Stimulated activated CD8-positive, alpha-beta memory T cell treated with anti-CD3 and anti-CD28 coated beads, Interleukin-2, amount 100 ng/mL, for 1 hour (primary cell): ENCODE data around the gene ANKUB1.

Experiments used
- DNase-seq, 2 donors: peaks; one replicate each; pipeline ENCODE4 v3.0.0-alpha.2; 2020; ENCODE audit warnings: low read depth in 2 of 2

ANKUB1 gene

DNA sequence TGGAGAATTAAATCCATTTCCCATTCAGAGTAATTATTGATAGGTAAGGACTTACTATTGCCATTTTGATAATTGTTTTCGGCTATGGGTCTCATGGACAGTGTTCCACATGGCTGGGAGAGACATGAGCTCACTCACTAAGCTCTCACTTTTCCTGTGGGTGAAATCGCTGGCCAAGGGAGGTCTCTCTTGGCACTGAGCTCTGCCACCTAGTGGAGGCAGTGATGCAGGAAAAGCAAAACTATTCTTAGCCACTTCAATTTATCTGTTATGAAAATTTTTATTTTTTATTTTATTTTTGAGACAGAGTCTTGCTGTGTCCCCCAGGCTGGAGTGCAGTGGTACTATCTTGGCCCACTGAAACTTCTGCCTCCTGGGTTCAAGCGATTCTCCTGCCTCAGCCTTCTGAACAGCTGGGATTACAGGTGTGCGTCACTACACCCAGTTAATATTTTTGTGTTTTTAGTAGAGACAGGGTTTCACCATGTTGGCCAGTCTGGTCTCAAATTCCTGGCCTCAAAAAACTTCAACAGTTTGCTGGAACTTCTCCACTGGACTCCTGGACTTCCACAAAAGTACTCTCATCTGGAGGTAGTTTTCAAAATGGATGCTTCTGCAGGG is 16.0 kb upstream of the ANKUB1 start:
- peak; percentile 26 to 27 for DNase-seq

GRCh38 chr3:149806171-149806778 is 13.9 kb upstream of the ANKUB1 start:
- no peak for DNase-seq

DNA sequence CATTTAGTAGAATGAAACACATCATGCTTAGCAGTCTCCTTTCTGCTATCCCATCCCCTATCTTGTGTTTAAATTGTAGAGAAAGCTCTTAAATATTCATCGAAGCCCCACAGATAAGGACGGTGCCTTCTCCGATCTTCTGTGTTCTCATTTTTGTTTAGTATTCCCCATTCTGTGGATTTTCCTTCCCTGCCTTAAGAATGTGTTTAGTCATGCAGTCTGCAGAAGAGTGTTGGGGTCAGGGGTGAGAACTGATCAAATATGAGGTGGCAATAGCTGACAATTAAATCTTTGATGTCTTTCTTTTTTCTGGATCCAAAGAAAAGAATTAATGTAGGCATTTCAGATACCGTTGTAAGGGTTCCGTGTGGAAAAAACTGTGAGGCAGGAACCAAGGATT is 9.3 kb upstream of the ANKUB1 start:
- DNase-seq: no peak

GRCh38 chr3:149801195-149801594 is 8.8 kb upstream of the ANKUB1 start:
- no peak for DNase-seq

DNA sequence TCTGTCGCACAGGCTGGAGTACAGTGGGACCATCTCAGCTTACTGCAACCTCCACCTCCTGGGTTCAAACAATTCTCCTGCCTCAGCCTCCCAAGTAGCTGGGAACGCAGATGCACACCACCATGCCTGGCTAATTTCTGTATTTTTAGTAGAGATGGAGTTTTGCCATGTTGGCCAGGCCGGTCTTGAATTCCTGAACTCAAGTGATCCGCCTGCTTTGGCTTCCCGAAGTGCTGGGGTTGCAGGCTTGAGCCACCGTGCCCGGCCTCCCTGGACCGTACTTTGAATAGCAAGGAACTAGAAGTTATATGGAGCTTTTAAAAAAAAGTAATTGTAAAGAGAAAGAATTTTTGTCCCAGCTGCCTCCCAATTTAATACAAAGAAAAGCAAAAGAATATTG is 8.3 kb upstream of the ANKUB1 start:
- DNase-seq: no peak

DNA sequence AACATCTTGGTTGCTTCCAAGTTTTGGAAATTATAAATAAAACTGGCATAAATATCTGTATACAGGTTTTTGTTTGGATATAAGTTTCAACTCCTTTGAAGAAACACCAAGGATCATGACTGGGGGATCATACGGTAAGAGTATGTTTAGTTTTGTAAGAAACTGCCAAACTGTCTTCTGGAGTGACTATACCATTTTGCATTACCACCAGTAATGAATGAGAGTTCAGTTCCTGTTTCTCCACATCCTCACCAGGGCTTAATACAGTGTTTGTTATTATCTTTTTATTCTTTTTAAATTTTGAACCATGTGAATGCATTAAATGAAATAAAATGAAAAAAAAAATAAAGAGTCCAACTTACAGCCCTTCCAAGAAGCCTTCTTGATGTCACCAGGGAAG is 3.7 kb upstream of the ANKUB1 start:
- no peak for DNase-seq

DNA sequence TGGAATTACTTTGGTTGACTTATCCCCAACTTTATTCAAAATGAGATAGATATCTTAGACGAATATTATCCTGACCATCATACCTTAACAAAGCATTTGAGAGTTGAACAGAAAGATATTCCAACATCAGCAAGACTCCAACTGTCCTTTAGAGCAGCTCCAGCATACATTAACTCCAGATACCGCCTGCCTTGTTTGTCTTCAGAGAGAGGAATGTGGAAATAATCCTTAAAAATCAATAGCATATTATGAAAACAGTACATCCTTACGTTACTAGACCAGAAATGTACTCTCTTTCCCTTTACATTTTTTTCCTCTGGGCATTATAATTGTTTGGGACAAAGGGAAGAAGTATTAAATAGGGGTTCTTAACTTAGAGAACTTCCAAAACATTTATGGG is 1.7 kb downstream of the ANKUB1 start:
- DNase-seq: no peak

GRCh38 chr3:149790268-149790667 is 2.1 kb downstream of the ANKUB1 start:
- no peak for DNase-seq

GRCh38 chr3:149784064-149784704 is 8.2 kb downstream of the ANKUB1 start:
- DNase-seq: no peak

DNA sequence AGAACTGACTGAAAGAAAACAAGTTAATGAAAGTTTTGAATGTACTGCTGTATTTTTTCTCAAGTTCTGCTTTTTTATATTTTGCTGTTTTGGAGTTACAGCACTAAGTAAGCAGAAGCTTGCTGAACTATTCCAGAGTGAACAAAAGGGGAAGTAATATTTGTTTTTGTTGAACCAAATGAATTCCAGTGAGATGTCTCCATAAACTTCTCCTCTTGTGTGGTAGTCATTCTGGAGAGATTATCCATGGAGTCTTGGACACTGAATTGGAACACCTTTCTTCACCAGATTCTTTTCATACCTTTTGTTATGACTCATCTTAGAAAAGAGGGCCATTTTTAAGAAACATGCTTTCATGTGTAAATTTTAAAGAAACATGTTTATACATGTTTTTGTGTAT is 8.8 kb downstream of the ANKUB1 start:
- DNase-seq: no peak

- DNase-seq: no peak
Measured at GRCh38 chr3:149781741-149782140, 10.6 kb downstream of the ANKUB1 start.

- no peak for DNase-seq
Measured at GRCh38 chr3:149781211-149781610, 11.1 kb downstream of the ANKUB1 start.

- no peak for DNase-seq
Measured at GRCh38 chr3:149777414-149778214, 14.7 kb downstream of the ANKUB1 start.

DNA sequence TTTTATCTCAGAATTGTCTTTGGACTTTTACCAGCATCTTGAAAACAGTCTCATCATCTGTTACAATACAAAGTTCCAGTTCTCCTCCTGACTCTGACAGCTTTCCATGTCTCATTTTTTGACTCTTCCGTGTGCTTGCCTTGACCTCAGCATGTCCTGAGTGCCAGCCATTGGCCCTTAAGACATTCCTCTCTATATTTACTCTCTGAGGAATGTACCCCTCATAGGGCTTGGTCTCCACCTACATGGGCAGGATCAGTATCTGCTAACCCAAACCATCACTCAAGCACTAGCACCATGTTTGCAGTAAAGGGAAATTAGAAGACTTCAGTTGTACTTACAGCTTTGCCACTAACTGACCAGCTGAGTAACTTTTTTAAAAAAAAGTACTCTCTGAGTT is 16.2 kb downstream of the ANKUB1 start:
- no peak for DNase-seq

- DNase-seq: no peak
Measured at GRCh38 chr3:149772861-149773260, 19.5 kb downstream of the ANKUB1 start.

GRCh38 chr3:149771652-149772271 is 20.6 kb downstream of the ANKUB1 start:
- DNase-seq: peak in 1 of 2 donors; percentile 2

GRCh38 chr3:149770246-149770645 is 22.1 kb downstream of the ANKUB1 start:
- DNase-seq: no peak

- no peak for DNase-seq
Measured at GRCh38 chr3:149768704-149769103, 23.6 kb downstream of the ANKUB1 start.

GRCh38 chr3:149767720-149768119 is 24.6 kb downstream of the ANKUB1 start:
- DNase-seq: no peak

- no peak for DNase-seq
Measured at GRCh38 chr3:149765762-149766334, 26.5 kb downstream of the ANKUB1 start.

DNA sequence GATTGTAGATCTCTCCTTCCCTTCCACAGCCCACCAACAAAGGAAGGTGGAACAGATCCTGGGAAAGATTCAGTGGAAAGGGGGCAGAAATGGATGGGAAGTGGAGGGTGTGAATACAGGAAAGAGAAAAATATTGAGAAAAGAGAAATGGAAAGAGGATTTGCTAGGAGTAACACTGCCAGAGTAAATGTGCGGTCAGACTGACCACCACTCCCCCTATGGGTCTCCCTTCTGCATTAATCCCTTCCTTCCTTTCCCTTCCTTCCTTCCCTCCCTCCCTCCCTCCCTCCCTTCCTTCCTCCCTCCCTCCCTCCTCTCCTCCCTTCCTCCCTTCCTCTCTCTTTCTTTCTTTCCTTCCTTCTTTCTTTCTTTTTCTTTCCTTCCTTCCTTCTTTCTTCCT is 28.1 kb downstream of the ANKUB1 start:
- DNase-seq: no peak
